GM12875 (cell line): ENCODE measurements around the gene SEMA6B.

Experiments
- H3K4me3 ChIP-seq: one replicate; pipeline ENCODE4 v1.5.1; 2011; ENCODE audit warnings: low read depth, low read length, control low read depth
- CTCF ChIP-seq: IDR thresholded peaks from 2 replicates; pipeline ENCODE4 v1.5.1; 2011; ENCODE audit warnings: low read depth, mild to moderate bottlenecking, control low read depth, inconsistent platforms, low read length, moderate library complexity, borderline replicate concordance; ENCODE audit not compliant: insufficient read depth

SEMA6B gene

GRCh38 chr19:4515732-4516131 lies 43.8 kb downstream of the SEMA6B start:
- TF ChIP-seq CTCF: no peak
- H3K4me3 ChIP-seq: no peak overlapping the region

GRCh38 chr19:4513248-4513647 lies 46.2 kb downstream of the SEMA6B start:
- no peak overlapping the region for H3K4me3 ChIP-seq
- TF ChIP-seq CTCF: no peak

GRCh38 chr19:4512070-4512469 lies 47.4 kb downstream of the SEMA6B start:
- no peak overlapping the region for H3K4me3 ChIP-seq
- no peak for TF ChIP-seq CTCF

- no peak for TF ChIP-seq CTCF
- H3K4me3 ChIP-seq: no peak overlapping the region
Measured at GRCh38 chr19:4511300-4512054, 48.0 kb downstream of the SEMA6B start.

GRCh38 chr19:4510435-4511255 lies 48.8 kb downstream of the SEMA6B start:
- TF ChIP-seq CTCF: no peak
- no peak overlapping the region for H3K4me3 ChIP-seq

- no peak overlapping the region for H3K4me3 ChIP-seq
- TF ChIP-seq CTCF: no peak
Measured at GRCh38 chr19:4508698-4509097, 50.8 kb downstream of the SEMA6B start.
